Activated CD4-positive, CD25-positive, alpha-beta regulatory T cell treated with anti-CD3 and anti-CD28 coated beads, Interleukin-2, amount 50 U/mL, for 72 hours (primary cell): Measurements from ENCODE around the gene CTSO.
"Not testable (repeated sequence)": the region's sequence is repeated elsewhere in the genome, so short reads cannot be mapped to it uniquely, and the experiment has no call there.

Experiments
- DNase-seq: peaks from one replicate; pipeline ENCODE4 v3.0.0; 2021

The CTSO gene

GRCh38 chr4:155904331-155904730, 49.3 kb downstream of the CTSO start:
- DNase-seq = no peak

- DNase-seq = no peak
These were observed 50.2 kb downstream of the CTSO start, which contains the start of gene TDO2 for GRCh38 chr4:155903453-155903852. Gene TDO2, plus strand, starts transcription at chr4:155903696. Its CDS starts 63 bp downstream, at chr4:155903759.

- no peak for DNase-seq
These were observed 52.7 kb downstream of the CTSO start for GRCh38 chr4:155901013-155901412.

GRCh38 chr4:155900381-155900780, 53.3 kb downstream of the CTSO start:
- no peak for DNase-seq

- DNase-seq = no peak
These were observed 53.8 kb downstream of the CTSO start for GRCh38 chr4:155899891-155900290.

GRCh38 chr4:155898371-155898770, 55.3 kb downstream of the CTSO start:
- DNase-seq = not testable (repeated sequence)

- no peak for DNase-seq
These were observed 62.6 kb downstream of the CTSO start for GRCh38 chr4:155891058-155891457.

GRCh38 chr4:155889946-155890345, 63.7 kb downstream of the CTSO start:
- DNase-seq = no peak

- no peak for DNase-seq
These were observed 64.5 kb downstream of the CTSO start for GRCh38 chr4:155889031-155889793.

- no peak for DNase-seq
These were observed 65.7 kb downstream of the CTSO start for GRCh38 chr4:155887847-155888570.

GRCh38 chr4:155887045-155887444, 66.6 kb downstream of the CTSO start:
- no peak for DNase-seq

GRCh38 chr4:155885666-155886065, 68.0 kb downstream of the CTSO start:
- DNase-seq = no peak

- no peak for DNase-seq
These were observed 69.8 kb downstream of the CTSO start for GRCh38 chr4:155883895-155884294.

- no peak for DNase-seq
These were observed 72.1 kb downstream of the CTSO start for GRCh38 chr4:155881555-155881954.

GRCh38 chr4:155879767-155880166, 73.9 kb downstream of the CTSO start:
- DNase-seq = no peak

GRCh38 chr4:155878611-155879010, 75.1 kb downstream of the CTSO start:
- DNase-seq = no peak

GRCh38 chr4:155877971-155878370, 75.7 kb downstream of the CTSO start:
- no peak for DNase-seq

- DNase-seq = no peak
These were observed 77.8 kb downstream of the CTSO start for GRCh38 chr4:155875878-155876277.
